ENCODE results near the gene MDM2.
"Not testable (repeated sequence)": the region's sequence is repeated elsewhere in the genome, so short reads cannot be mapped to it uniquely, and the experiment has no call there.

The MDM2 gene

GRCh38 chr12:68806488-68807237 is 1.3 kb upstream of the MDM2 start:
- no peak for DNase-seq (ENCODE audit: low spot score)

- not testable (repeated sequence) for DNase-seq (ENCODE audit: low spot score)
These were observed 752 bp upstream of the MDM2 start for GRCh38 chr12:68807274-68807575.

- peak; percentile 88 for DNase-seq (ENCODE audit: low spot score)
These were observed 612 bp downstream of the MDM2 start for GRCh38 chr12:68808388-68809189.

- no peak for DNase-seq (ENCODE audit: low spot score)
These were observed 1.4 kb downstream of the MDM2 start for GRCh38 chr12:68809190-68810026.

GRCh38 chr12:68810027-68810389 is 2.0 kb downstream of the MDM2 start:
- not testable (repeated sequence) for DNase-seq (ENCODE audit: low spot score)

GRCh38 chr12:68811573-68811972 is 3.6 kb downstream of the MDM2 start:
- not testable (repeated sequence) for DNase-seq (ENCODE audit: low spot score)

- DNase-seq (ENCODE audit: low spot score): no peak
These were observed 4.7 kb downstream of the MDM2 start for GRCh38 chr12:68812553-68813241.

- no peak for DNase-seq (ENCODE audit: low spot score)
These were observed 5.2 kb downstream of the MDM2 start for GRCh38 chr12:68813242-68813593.

- DNase-seq (ENCODE audit: low spot score): no peak
These were observed 6.7 kb downstream of the MDM2 start for GRCh38 chr12:68814490-68815231.

GRCh38 chr12:68815232-68815927 is 7.4 kb downstream of the MDM2 start:
- no peak for DNase-seq (ENCODE audit: low spot score)

GRCh38 chr12:68815928-68816800 is 8.2 kb downstream of the MDM2 start:
- DNase-seq (ENCODE audit: low spot score): no peak

- DNase-seq (ENCODE audit: low spot score): not testable (repeated sequence)
These were observed 11.5 kb downstream of the MDM2 start for GRCh38 chr12:68819481-68819880.

GRCh38 chr12:68821357-68822188 is 13.6 kb downstream of the MDM2 start:
- DNase-seq (ENCODE audit: low spot score): no peak

GRCh38 chr12:68823696-68824095 is 15.7 kb downstream of the MDM2 start:
- DNase-seq (ENCODE audit: low spot score): no peak

- no peak for DNase-seq (ENCODE audit: low spot score)
These were observed 16.2 kb downstream of the MDM2 start for GRCh38 chr12:68824131-68824530.

- no peak for DNase-seq (ENCODE audit: low spot score)
These were observed 16.7 kb downstream of the MDM2 start for GRCh38 chr12:68824597-68825250.

GRCh38 chr12:68825569-68826217 is 17.7 kb downstream of the MDM2 start:
- no peak for DNase-seq (ENCODE audit: low spot score)
